Spinal cord (tissue), 10 donors: Measurements from ENCODE around the gene PRSS35. TPM values are rescaled to one million over a fixed set of nuclear protein-coding genes. Genes with fewer than 3 reads are reported as not detected.

ENCODE experiments used
- DNase-seq, 6 donors: peaks; one replicate each; pipeline versions ENCODE4 v3.0.0 to v3.0.0-alpha.2; 2013 to 2015; ENCODE audit warnings: low spot score in 6 of 6, low read depth in 4 of 6
- H3K27ac ChIP-seq: one replicate; pipeline ENCODE4 v1.5.1; 2013; ENCODE audit warnings: low read depth, low read length, control low read depth
- H3K27me3 ChIP-seq: one replicate; pipeline ENCODE4 v1.6.1; 2013; ENCODE audit warnings: low read length; ENCODE audit not compliant: control insufficient read depth, insufficient read depth
- H3K36me3 ChIP-seq: one replicate; pipeline ENCODE4 v1.6.1; 2013; ENCODE audit warnings: low read length; ENCODE audit not compliant: control insufficient read depth, insufficient read depth
- H3K4me1 ChIP-seq: one replicate; pipeline ENCODE4 v1.6.1; 2013; ENCODE audit warnings: low read length; ENCODE audit not compliant: control insufficient read depth, insufficient read depth
- H3K4me3 ChIP-seq: one replicate; pipeline ENCODE4 v1.5.1; 2013; ENCODE audit warnings: low read depth, low read length, control low read depth
- H3K9me3 ChIP-seq: one replicate; pipeline ENCODE4 v1.6.1; 2013; ENCODE audit warnings: low read length; ENCODE audit not compliant: control insufficient read depth, insufficient read depth
- WGBS: methylation state at CpG from one replicate; pipeline ENCODE4 v1.1.5; 2013; ENCODE audit warnings: missing lambda C conversion rate; ENCODE audit not compliant: insufficient coverage; 5-methylcytosine and 5-hydroxymethylcytosine counted together
- long read RNA-seq, 4 donors: transcript quantifications; one replicate each; lab custom pipeline, GENCODE V29; 2026
- polyA plus RNA-seq, 2 donors: library from polyadenylated mRNA; unstranded; fragments of 120-200 nt; gene quantifications; one replicate each; pipeline ENCODE4 v1.2.1, GENCODE V29; 2013; ENCODE audit not compliant: insufficient read length in 2 of 2
- total RNA-seq, 2 donors: library from RNA; depleted of rRNA in 1 of 2; stranded (reverse); fragments of 120-200 nt in 1 of 2; fragments of >200 nt in 1 of 2; gene quantifications; one replicate each; pipeline versions ENCODE4 v1.2.3 to v1.2.4, GENCODE V29; 2013 to 2014
- donor health status: healthy.

Gene PRSS35
- 10 to 100 TPM; 38.4 to 79.0 TPM for total RNA-seq
- 10 to 100 TPM; 20.6 to 28.9 TPM for polyA plus RNA-seq
- long read RNA-seq, donor 1, transcript PRSS35-201 (2 exons, 2,440 nt): major isoform, 14 of 14 reads
- long read RNA-seq, donor 1, partial matches to known transcripts: 0 of 14 reads
- long read RNA-seq, donor 1, other reads (novel, unspliced or antisense): 0 of 14 reads
- long read RNA-seq, donor 2, partial matches to known transcripts: 0 of 3 reads
- long read RNA-seq, donor 2, other reads (novel, unspliced or antisense): 0 of 3 reads
- long read RNA-seq, donor 3, partial matches to known transcripts: 0 of 3 reads
- long read RNA-seq, donor 3, other reads (novel, unspliced or antisense): 0 of 3 reads
- long read RNA-seq, donor 4, transcript PRSS35-201 (2 exons, 2,440 nt): major isoform, 27 of 27 reads
- long read RNA-seq, donor 4, partial matches to known transcripts: 0 of 27 reads
- long read RNA-seq, donor 4, other reads (novel, unspliced or antisense): 0 of 27 reads

DNA sequence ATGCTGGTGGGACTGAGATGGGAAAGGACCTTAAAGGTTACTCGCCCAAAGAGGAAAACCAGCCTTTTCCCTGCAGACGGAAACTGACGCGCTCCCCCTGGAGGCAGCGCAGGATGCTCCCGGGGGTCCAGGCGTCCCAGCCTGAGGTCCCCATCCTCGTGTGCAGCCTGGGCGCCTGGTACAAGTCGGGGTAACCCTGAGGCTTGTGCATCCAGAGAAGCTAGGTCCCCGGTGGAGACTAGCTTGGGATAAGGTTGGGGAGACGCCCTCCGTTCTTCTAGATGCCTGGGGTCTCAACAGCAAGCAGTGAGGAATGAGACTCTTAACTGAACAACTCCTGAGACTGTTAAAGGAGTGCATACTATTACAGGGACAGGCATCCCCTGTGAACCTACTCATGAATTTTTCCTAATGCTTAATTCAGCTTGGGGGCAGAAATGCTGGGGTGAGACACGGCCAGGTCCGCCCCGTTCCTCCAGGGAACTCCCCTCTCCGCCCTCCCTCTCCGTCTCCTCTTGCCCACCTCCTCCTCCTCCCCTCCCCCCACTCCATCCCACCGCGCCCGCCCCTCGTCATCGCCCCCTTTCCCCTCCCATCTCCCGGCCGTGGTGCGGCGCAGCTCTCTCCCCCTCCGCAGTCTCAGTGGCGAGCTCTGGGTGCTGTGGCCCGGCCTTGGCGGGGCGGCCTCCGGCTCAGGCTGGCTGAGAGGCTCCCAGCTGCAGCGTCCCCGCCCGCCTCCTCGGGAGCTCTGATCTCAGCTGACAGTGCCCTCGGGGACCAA, at the start of gene PRSS35:
Gene PRSS35 (plus strand): TSS at position 634 of the 781 bp plus-strand sequence. CDS start 10,908 bp downstream, outside the sequence.
- Histone ChIP-seq H3K9me3 (no peaks in the 10 kb centered on the region), H3K27ac (peak within 1 kb of the TSS; percentile 54), H3K36me3 (no peaks in the 10 kb centered on the region), H3K4me3 (peak within 1 kb of the TSS; percentile 49), H3K27me3 (peaks cover 7% of the 10 kb centered on the region), H3K4me1 (peaks cover 9% of the 10 kb centered on the region)
- peak in 2 of 6 donors; percentile 71 to 72 for DNase-seq
- 2% methylated on average over 33 of the region's 38 CpGs for WGBS

- Histone ChIP-seq H3K4me3 (no peak overlapping the region), H3K27ac (no peak overlapping the region), H3K9me3 (no peaks in the 10 kb centered on the region), H3K4me1 (no peaks in the 10 kb centered on the region), H3K36me3 (no peaks in the 10 kb centered on the region), H3K27me3 (no peaks in the 10 kb centered on the region)
- peak in 1 of 6 donors; percentile 20 for DNase-seq
- WGBS: 57% methylated on average over 1 of the region's 2 CpGs
Observed at GRCh38 chr6:83463886-83464285, 48.4 kb upstream of the PRSS35 start.

- DNase-seq: peak in 1 of 6 donors; percentile 60
- Histone ChIP-seq H3K27ac (no peak overlapping the region), H3K9me3 (no peaks in the 10 kb centered on the region), H3K36me3 (no peaks in the 10 kb centered on the region), H3K27me3 (no peaks in the 10 kb centered on the region), H3K4me3 (no peak overlapping the region), H3K4me1 (no peaks in the 10 kb centered on the region)
- WGBS: 100% methylated on average over 3 of the region's 5 CpGs
Observed at GRCh38 chr6:83464381-83465140, 47.8 kb upstream of the PRSS35 start.

- no peak for DNase-seq
- Histone ChIP-seq H3K27ac (no peak overlapping the region), H3K4me3 (no peak overlapping the region), H3K4me1 (no peaks in the 10 kb centered on the region), H3K27me3 (no peaks in the 10 kb centered on the region), H3K36me3 (no peaks in the 10 kb centered on the region), H3K9me3 (no peaks in the 10 kb centered on the region)
- WGBS: 96% methylated on average over 4 of the region's 6 CpGs
Observed at GRCh38 chr6:83466328-83466727, 46.0 kb upstream of the PRSS35 start.

GRCh38 chr6:83467620-83468036, 44.7 kb upstream of the PRSS35 start:
- no peak overlapping the region for H3K4me3 ChIP-seq
- no peaks in the 10 kb centered on the region for H3K4me1 ChIP-seq
- H3K36me3 ChIP-seq: no peaks in the 10 kb centered on the region
- H3K27me3 ChIP-seq: no peaks in the 10 kb centered on the region
- DNase-seq: no peak
- WGBS: 100% methylated on average over 1 of the region's 3 CpGs
- H3K27ac ChIP-seq: no peak overlapping the region
- H3K9me3 ChIP-seq: no peaks in the 10 kb centered on the region

DNA sequence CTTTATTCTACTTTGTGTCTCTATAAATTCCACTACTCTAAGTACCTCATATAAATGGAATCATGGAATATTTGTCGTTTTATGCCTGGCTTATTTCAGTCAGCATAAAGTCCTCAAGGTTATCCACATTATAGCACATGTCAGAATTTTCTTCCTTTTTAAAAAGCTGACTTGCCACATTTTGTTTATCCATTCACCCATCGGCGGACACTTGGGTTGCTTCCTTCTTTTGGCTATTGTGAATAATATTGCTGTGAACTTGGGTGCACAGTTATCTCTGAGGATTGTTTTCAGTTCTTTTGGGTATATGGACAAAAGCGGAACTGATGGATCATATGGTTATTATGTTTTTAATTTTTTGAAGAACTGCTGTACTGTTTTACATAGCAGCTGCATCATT, 42.3 kb upstream of the PRSS35 start:
- Histone ChIP-seq H3K4me3 (no peak overlapping the region), H3K4me1 (no peaks in the 10 kb centered on the region), H3K36me3 (no peaks in the 10 kb centered on the region), H3K27ac (no peak overlapping the region), H3K27me3 (no peaks in the 10 kb centered on the region), H3K9me3 (no peaks in the 10 kb centered on the region)
- 86% methylated on average over 1 of the region's 4 CpGs for WGBS
- DNase-seq: no peak

DNA sequence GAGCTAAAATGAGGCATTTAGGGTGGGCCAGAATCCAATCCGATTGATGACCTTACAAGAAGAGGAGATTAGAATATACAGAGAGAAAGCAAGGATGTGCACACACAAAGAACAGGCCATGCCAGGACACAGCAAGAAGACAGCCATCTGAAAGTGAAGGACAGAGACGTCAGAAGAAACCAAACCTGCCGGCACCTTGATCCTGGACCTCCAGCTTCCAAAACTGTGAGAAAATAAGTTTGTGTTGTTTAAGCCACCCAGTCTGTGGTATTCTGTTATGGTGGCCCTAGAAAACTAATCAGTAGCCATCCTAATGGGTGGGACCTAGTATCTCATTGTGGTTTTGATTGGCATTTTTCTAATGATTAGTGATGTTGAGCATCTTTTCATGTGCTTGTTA, 41.7 kb upstream of the PRSS35 start:
- WGBS: 95% methylated on average over 2 of the region's 3 CpGs
- Histone ChIP-seq H3K27me3 (no peaks in the 10 kb centered on the region), H3K4me3 (no peak overlapping the region), H3K36me3 (no peaks in the 10 kb centered on the region), H3K27ac (no peak overlapping the region), H3K4me1 (no peaks in the 10 kb centered on the region), H3K9me3 (no peaks in the 10 kb centered on the region)
- DNase-seq: no peak

- Histone ChIP-seq H3K4me3 (no peak overlapping the region), H3K9me3 (no peaks in the 10 kb centered on the region), H3K27ac (no peak overlapping the region), H3K27me3 (no peaks in the 10 kb centered on the region), H3K36me3 (no peaks in the 10 kb centered on the region), H3K4me1 (no peaks in the 10 kb centered on the region)
- WGBS: 100% methylated on average over 1 of the region's 2 CpGs
- DNase-seq: no peak
Observed at GRCh38 chr6:83472767-83473166, 39.6 kb upstream of the PRSS35 start.

DNA sequence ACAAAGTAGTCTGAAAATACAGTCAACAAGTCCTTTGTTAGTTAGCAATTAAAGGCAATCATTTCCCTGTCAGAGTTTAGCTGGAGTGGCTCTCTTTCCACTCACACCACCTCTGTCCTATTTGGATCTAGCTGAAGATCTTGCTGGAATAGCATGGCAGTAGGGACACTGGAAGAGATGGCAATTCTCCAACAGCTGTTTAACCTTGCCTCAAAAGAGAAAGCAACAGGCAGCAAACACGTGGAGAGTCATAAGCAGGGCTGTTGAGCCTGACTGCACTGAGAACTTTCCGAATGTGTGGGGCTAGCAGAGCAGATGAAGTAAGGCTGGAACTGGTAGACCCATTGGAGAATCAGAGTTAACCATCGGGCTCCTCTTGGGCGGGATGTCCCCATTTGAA, 38.0 kb upstream of the PRSS35 start:
- Histone ChIP-seq H3K36me3 (no peaks in the 10 kb centered on the region), H3K27me3 (no peaks in the 10 kb centered on the region), H3K4me3 (no peak overlapping the region), H3K4me1 (no peaks in the 10 kb centered on the region), H3K9me3 (no peaks in the 10 kb centered on the region), H3K27ac (no peak overlapping the region)
- WGBS: 33% methylated on average over 2 of the region's 4 CpGs
- DNase-seq: peak in 3 of 6 donors; percentile 2 to 21 (median 4)
